MCF 10A (cell line): ENCODE data around the gene MARCHF5. TPM values are rescaled to one million over a fixed set of nuclear protein-coding genes. Genes with fewer than 3 reads are reported as not detected.

Experiments
- BruUV-seq: library from RNA; stranded (reverse); fragments of 400-500 nt; replicated peaks from 2 replicates; lab custom pipeline; 2021; lab: Mats Ljungman, UMichigan
- CTCF ChIA-PET: fragments of 300-600 bp; sonication (Branson Sonifier 250); formaldehyde crosslinking; extraction: SDS; loops from one replicate; lab custom pipeline; 2021; ENCODE audit warnings: antibody characterized with exemption, inconsistent platforms; lab: Yijun Ruan, JAX
- POLR2A ChIA-PET: fragments of 300-600, 350-650 bp; sonication (Branson Sonifier 250); formaldehyde crosslinking; extraction: SDS; loops from one replicate; lab custom pipeline; 2020; ENCODE audit warnings: antibody characterized with exemption, inconsistent platforms; lab: Yijun Ruan, JAX
- DNase-seq: peaks from one replicate; pipeline ENCODE4 v3.0.0-alpha.2; 2018; ENCODE audit not compliant: unreplicated experiment
- H3K27ac Mint-ChIP-seq: one replicate; pipeline ENCODE4 v1.8.0; 2022; ENCODE audit warnings: mild to moderate bottlenecking, low read depth, mixed read lengths; ENCODE audit not compliant: unreplicated experiment
- H3K27me3 Mint-ChIP-seq: one replicate; pipeline ENCODE4 v1.8.0; 2022; ENCODE audit warnings: mixed read lengths; ENCODE audit not compliant: insufficient read depth, unreplicated experiment
- H3K36me3 Mint-ChIP-seq: one replicate; pipeline ENCODE4 v1.8.0; 2022; ENCODE audit warnings: mild to moderate bottlenecking, moderate library complexity, mixed read lengths; ENCODE audit not compliant: insufficient read depth, unreplicated experiment
- H3K4me1 Mint-ChIP-seq: one replicate; pipeline ENCODE4 v1.8.0; 2022; ENCODE audit warnings: mixed read lengths; ENCODE audit not compliant: insufficient read depth, unreplicated experiment
- H3K4me3 Mint-ChIP-seq: one replicate; pipeline ENCODE4 v1.8.0; 2022; ENCODE audit warnings: mild to moderate bottlenecking, moderate library complexity, mixed read lengths; ENCODE audit not compliant: unreplicated experiment
- H3K9me3 Mint-ChIP-seq: one replicate; pipeline ENCODE4 v1.8.0; 2022; ENCODE audit warnings: mixed read lengths; ENCODE audit not compliant: unreplicated experiment
- CTCF ChIP-seq: fragments of 200-600 bp; IDR thresholded peaks from one replicate; pipeline ENCODE4 v1.8.0; 2022; ENCODE audit warnings: antibody characterized with exemption, mild to moderate bottlenecking; ENCODE audit not compliant: unreplicated experiment
- intact Hi-C: fragments of 100-400 bp; cut with micrococcal nuclease; formaldehyde crosslinking; loops from 2 replicates; pipeline ENCODE4 v1.14.1; 2022
- total RNA-seq: library from RNA; stranded (reverse); gene quantifications from 2 replicates; pipeline ENCODE4 v1.2.3, GENCODE V29; 2022

Gene MARCHF5
- total RNA-seq, 1 experiment from 2014 or later: 52.1 TPM

- no peak overlapping the region for H3K4me3 Mint-ChIP-seq
Measured at GRCh38 chr10:92366412-92367021, 75.5 kb downstream of the MARCHF5 start.

GRCh38 chr10:92377962-92378361, 87.0 kb downstream of the MARCHF5 start:
- intact Hi-C loops: no loop called here
- TF ChIP-seq CTCF: no peak
- peaks cover 16% of the 10 kb centered on the region for H3K27me3 Mint-ChIP-seq
- ChIA-PET POLR2A (no interaction called here), CTCF (no interaction called here)
- no TSS peak for BruUV-seq
- no peaks in the 10 kb centered on the region for H3K9me3 Mint-ChIP-seq
- DNase-seq: no peak
- no peak overlapping the region for H3K4me3 Mint-ChIP-seq
- no peak overlapping the region for H3K27ac Mint-ChIP-seq
- no peaks in the 10 kb centered on the region for H3K36me3 Mint-ChIP-seq
- H3K4me1 Mint-ChIP-seq: no peaks in the 10 kb centered on the region

More at GRCh38 chr10:92366412-92367021, 75.5 kb downstream of the MARCHF5 start:
- TF ChIP-seq CTCF: no peak
- H3K36me3 Mint-ChIP-seq: no peaks in the 10 kb centered on the region
- intact Hi-C loops: no loop called here
- DNase-seq: no peak
- H3K27ac Mint-ChIP-seq: no peak overlapping the region
- POLR2A ChIA-PET: no interaction called here
- no peaks in the 10 kb centered on the region for H3K4me1 Mint-ChIP-seq
- H3K27me3 Mint-ChIP-seq: no peaks in the 10 kb centered on the region
- H3K9me3 Mint-ChIP-seq: no peaks in the 10 kb centered on the region
- no TSS peak for BruUV-seq
- CTCF ChIA-PET: no interaction called here

GRCh38 chr10:92381543-92381954, 90.6 kb downstream of the MARCHF5 start:
- no peaks in the 10 kb centered on the region for H3K9me3 Mint-ChIP-seq
- POLR2A ChIA-PET: interaction anchor here (0.5 kb wide), 1 partner anchor 13 kb away, joined by 3 read pairs; no protein-coding TSS in a partner anchor
- peaks cover 16% of the 10 kb centered on the region for H3K27me3 Mint-ChIP-seq
- H3K27ac Mint-ChIP-seq: no peak overlapping the region
- BruUV-seq: no TSS peak
- CTCF ChIA-PET: no interaction called here
- no peak for DNase-seq
- H3K4me3 Mint-ChIP-seq: no peak overlapping the region
- intact Hi-C loops: no loop called here
- H3K36me3 Mint-ChIP-seq: no peaks in the 10 kb centered on the region
- no peak for TF ChIP-seq CTCF
- H3K4me1 Mint-ChIP-seq: no peaks in the 10 kb centered on the region

GRCh38 chr10:92382631-92383030, 91.7 kb downstream of the MARCHF5 start:
- TF ChIP-seq CTCF: no peak
- Mint-ChIP-seq H3K27ac (no peak overlapping the region), H3K9me3 (no peaks in the 10 kb centered on the region), H3K4me1 (no peaks in the 10 kb centered on the region), H3K4me3 (no peak overlapping the region), H3K36me3 (no peaks in the 10 kb centered on the region), H3K27me3 (peaks cover 16% of the 10 kb centered on the region)
- BruUV-seq: no TSS peak
- ChIA-PET POLR2A (no interaction called here), CTCF (interaction anchor here (0.8 kb wide), 1 partner anchor 309 kb away, joined by 3 read pairs; no protein-coding TSS in a partner anchor)
- no peak for DNase-seq
- intact Hi-C loops: no loop called here
